ENCODE data around the gene TMEM145. TPM values are rescaled to one million over a fixed set of nuclear protein-coding genes. Genes with fewer than 3 reads are reported as not detected.

Gene TMEM145
- total RNA-seq, 1 donor from 2014 or later, result not detected

DNA sequence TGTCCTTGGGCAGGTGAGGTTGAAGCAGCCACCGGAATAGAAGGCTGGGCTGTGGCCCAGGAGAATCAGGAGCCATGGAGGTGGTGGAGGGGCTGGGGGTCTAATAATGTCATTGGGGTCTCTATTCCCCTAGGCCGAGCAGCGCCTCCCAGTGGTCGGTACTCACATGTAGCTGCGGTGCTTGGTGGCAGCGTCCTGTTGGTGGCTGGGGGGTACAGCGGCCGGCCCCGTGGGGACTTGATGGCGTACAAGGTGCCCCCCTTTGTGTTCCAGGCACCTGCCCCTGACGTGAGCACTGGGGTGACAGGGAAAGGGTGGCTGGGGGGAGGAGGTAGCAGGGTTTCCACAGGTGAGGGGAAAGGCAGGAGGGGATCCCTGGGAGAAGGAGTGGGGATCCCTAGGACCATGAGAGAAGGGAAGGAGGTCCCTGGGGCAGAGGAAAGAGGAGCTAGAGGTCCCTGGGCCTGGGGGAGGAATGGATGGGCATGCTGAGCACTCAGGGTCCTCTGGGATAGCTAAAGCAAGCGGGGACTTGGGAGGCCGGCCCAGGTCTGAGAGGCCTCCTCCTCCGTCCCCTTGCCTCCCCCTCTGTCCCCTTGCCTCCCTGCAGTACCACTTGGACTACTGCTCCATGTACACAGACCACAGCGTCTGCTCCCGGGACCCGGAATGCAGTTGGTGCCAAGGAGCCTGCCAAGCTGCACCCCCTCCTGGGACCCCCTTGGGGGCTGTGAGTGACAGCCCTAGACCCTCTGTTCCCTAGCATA lies 30.4 kb downstream of the TMEM145 start:
- TF ChIP-seq, protein P1, sequence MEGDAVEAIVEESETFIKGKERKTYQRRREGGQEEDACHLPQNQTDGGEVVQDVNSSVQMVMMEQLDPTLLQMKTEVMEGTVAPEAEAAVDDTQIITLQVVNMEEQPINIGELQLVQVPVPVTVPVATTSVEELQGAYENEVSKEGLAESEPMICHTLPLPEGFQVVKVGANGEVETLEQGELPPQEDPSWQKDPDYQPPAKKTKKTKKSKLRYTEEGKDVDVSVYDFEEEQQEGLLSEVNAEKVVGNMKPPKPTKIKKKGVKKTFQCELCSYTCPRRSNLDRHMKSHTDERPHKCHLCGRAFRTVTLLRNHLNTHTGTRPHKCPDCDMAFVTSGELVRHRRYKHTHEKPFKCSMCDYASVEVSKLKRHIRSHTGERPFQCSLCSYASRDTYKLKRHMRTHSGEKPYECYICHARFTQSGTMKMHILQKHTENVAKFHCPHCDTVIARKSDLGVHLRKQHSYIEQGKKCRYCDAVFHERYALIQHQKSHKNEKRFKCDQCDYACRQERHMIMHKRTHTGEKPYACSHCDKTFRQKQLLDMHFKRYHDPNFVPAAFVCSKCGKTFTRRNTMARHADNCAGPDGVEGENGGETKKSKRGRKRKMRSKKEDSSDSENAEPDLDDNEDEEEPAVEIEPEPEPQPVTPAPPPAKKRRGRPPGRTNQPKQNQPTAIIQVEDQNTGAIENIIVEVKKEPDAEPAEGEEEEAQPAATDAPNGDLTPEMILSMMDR (IDR thresholded peaks at IDR 0.05), result no peak
- CTCF ChIA-PET, result no interaction called here
- POLR2A ChIA-PET, result no interaction called here
- Mint-ChIP-seq H3K27ac (no peak overlapping the region), H3K4me1 (no peaks in the 10 kb centered on the region), H3K27me3 (no peaks in the 10 kb centered on the region), H3K4me3 (no peak overlapping the region), H3K36me3 (ENCODE audit: low read depth) (peaks cover 41% of the 10 kb centered on the region), H3K9me3 (no peaks in the 10 kb centered on the region)
- DNase-seq (no peak), ATAC-seq (ENCODE audit: low read depth) (no peak)
- intact Hi-C loops (cut with micrococcal nuclease), result no loop called here

DNA sequence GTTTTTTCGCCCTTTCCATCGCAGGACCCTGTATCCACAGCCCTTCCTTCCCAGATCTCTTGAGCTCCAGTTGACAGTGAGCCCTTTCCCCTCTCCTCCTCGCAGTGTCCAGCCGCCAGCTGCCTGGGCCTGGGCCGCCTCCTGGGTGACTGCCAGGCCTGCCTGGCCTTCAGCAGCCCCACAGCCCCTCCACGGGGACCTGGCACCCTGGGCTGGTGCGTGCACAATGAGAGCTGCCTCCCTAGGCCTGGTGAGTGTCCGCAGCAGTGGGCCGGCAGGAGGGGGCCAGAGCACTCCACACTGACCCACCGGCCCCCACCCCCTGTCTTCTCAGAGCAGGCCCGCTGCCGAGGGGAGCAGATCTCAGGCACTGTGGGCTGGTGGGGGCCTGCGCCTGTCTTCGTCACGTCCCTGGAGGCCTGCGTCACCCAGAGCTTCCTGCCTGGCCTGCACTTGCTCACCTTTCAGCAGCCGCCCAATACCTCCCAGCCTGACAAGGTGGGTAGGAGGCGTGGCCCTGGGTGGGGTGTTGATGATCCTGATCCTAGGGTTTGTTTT lies 31.3 kb downstream of the TMEM145 start:
- TF ChIP-seq, protein P1 (IDR thresholded peaks at IDR 0.05), result no peak
- Mint-ChIP-seq H3K4me3 (no peak overlapping the region), H3K36me3 (ENCODE audit: low read depth) (peaks cover 35% of the 10 kb centered on the region), H3K27me3 (no peaks in the 10 kb centered on the region), H3K9me3 (no peaks in the 10 kb centered on the region), H3K27ac (no peak overlapping the region), H3K4me1 (no peaks in the 10 kb centered on the region)
- DNase-seq (no peak), ATAC-seq (ENCODE audit: low read depth) (no peak)
- intact Hi-C loops (cut with micrococcal nuclease), result no loop called here
- ChIA-PET CTCF (no interaction called here), POLR2A (no interaction called here)

DNA sequence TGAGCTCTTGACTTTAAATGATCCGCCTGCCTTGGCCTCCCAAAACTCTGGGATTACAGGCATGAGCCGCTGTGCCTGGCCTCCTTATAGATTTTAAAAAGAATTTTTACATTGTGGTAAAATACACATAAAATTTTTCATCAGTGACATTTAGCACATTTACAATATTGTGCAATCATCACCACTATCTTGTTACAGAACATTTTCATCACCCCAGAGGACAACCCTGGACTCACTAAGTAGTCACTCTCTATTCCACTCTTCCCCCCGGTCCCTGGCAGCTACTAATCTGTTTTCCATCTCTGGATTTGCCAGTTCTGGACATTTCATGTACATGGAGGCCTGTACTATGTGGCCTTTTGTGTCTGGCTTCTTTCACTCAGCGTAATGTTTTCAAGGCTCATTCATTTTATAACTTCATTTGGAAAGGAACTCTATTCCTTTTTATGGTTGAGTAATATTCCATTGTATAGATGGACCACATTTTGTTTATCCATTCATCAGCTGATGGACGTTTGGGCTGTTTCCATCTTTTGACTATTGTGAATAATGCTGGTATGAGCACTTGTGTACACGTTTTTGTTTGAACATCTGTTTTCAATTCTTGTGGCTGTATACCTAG lies 32.2 kb downstream of the TMEM145 start:
- ChIA-PET POLR2A (no interaction called here), CTCF (no interaction called here)
- Mint-ChIP-seq H3K27ac (no peak overlapping the region), H3K4me1 (no peaks in the 10 kb centered on the region), H3K9me3 (no peaks in the 10 kb centered on the region), H3K27me3 (no peaks in the 10 kb centered on the region), H3K4me3 (no peak overlapping the region), H3K36me3 (ENCODE audit: low read depth) (peaks cover 35% of the 10 kb centered on the region)
- intact Hi-C loops (cut with micrococcal nuclease), result no loop called here
- TF ChIP-seq, protein P1 (IDR thresholded peaks at IDR 0.05), result no peak
- no peak for DNase-seq
- no peak for ATAC-seq (ENCODE audit: low read depth)

DNA sequence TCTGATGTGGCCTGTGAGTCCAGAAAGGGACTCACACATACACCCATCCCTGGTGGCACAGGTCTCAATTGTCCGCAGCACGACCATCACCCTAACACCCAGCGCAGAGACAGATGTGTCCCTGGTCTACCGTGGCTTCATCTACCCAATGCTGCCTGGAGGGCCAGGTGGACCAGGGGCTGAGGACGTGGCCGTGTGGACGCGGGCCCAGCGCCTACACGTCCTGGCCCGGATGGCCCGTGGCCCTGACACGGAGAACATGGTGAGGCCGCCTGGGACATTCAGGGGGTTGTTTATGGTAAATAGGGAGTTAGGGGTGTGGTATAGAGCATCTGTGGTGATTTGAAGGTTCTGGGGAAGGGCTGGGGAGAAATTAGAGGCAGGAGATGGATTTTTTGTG lies 35.1 kb downstream of the TMEM145 start:
- no peaks in the 10 kb centered on the region for H3K9me3 Mint-ChIP-seq
- H3K36me3 Mint-ChIP-seq (ENCODE audit: low read depth), result peaks cover 29% of the 10 kb centered on the region
- no peak for DNase-seq
- TF ChIP-seq, protein P1 (IDR thresholded peaks at IDR 0.05), result no peak
- intact Hi-C loops (cut with micrococcal nuclease), result no loop called here
- CTCF ChIA-PET, result no interaction called here
- no peak for ATAC-seq (ENCODE audit: low read depth)
- no peak overlapping the region for H3K4me3 Mint-ChIP-seq
- no peaks in the 10 kb centered on the region for H3K27me3 Mint-ChIP-seq
- no peak overlapping the region for H3K27ac Mint-ChIP-seq
- POLR2A ChIA-PET, result no interaction called here
- no peaks in the 10 kb centered on the region for H3K4me1 Mint-ChIP-seq

DNA sequence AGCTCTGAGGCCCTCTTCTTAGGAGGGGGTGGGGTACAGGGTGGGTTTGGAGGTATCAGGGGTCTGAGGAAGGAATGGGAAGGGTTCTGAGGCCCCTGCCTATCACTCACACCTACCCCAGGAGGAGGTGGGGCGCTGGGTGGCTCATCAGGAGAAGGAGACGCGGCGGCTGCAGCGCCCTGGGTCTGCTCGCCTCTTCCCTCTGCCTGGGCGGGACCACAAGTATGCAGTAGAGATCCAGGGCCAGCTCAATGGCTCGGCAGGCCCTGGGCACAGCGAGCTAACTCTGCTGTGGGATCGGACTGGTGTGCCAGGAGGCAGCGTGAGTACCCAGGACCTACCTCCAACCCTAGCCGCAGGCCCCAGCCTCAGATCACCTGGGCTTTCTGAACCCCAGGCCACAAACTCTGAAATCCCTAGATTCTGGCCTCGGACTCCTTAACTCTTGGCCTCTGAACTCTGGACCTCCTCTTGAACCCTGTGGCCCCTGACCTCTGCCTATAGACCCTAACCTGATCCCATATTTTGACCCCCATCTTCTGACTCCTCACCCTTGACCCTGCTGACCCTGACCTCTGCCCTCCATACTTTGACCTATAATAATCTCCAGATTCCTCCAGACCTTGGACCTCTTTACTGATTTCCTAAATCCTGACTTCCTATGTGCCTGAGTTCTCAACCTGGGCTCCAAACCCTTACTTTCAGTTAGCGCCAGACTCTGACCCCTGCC lies 36.4 kb downstream of the TMEM145 start:
- Mint-ChIP-seq H3K27me3 (no peaks in the 10 kb centered on the region), H3K36me3 (ENCODE audit: low read depth) (peaks cover 29% of the 10 kb centered on the region), H3K9me3 (no peaks in the 10 kb centered on the region), H3K27ac (no peak overlapping the region), H3K4me1 (peaks cover 2% of the 10 kb centered on the region), H3K4me3 (no peak overlapping the region)
- DNase-seq (no peak), ATAC-seq (ENCODE audit: low read depth) (no peak)
- CTCF ChIA-PET, result no interaction called here
- intact Hi-C loops (cut with micrococcal nuclease), result no loop called here
- POLR2A ChIA-PET, result interaction anchor here (0.6 kb wide), 1 partner anchor 27 kb away, joined by 4 read pairs; no protein-coding TSS in a partner anchor
- TF ChIP-seq, protein P1 (IDR thresholded peaks at IDR 0.05), result no peak
